Right kidney (tissue), 1 donor: ENCODE measurements around the gene WDR93.
"Not testable (repeated sequence)": the region's sequence is repeated elsewhere in the genome, so short reads cannot be mapped to it uniquely, and the experiment has no call there.

ENCODE experiments used
- DNase-seq: peaks from one replicate; pipeline ENCODE4 v3.0.0-alpha.2; 2016

The WDR93 gene

DNA sequence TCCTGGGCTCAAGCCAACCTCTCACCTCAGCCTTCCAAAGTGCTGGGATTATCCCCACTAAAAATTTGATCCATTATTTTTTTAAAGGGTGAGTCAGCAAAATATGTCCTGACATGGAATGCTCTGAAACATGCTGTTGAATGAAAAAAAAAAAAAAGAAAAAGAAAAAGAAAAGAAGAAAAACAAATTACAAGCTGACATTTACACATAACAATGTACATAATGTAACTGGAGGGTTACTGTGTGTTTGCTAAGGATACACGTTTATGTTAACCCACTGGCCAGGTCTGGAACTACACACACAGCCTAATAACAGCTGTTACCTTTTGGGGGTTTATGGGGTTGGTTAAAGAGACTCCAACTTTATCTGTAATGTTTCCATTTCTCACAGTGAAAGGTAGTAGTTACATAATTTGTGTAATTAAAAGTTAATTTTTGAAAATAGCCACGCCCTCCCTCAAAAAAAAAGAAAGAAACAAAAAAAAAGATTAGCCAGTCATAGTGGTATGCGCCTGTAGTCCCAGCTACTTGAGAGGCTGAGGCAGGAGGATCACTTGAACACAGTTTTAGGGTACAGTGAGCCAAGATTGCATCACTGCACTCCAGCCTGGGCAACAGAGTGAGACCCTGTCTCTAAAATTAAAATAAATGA is 82.4 kb downstream of the WDR93 start:
- no peak for DNase-seq

DNA sequence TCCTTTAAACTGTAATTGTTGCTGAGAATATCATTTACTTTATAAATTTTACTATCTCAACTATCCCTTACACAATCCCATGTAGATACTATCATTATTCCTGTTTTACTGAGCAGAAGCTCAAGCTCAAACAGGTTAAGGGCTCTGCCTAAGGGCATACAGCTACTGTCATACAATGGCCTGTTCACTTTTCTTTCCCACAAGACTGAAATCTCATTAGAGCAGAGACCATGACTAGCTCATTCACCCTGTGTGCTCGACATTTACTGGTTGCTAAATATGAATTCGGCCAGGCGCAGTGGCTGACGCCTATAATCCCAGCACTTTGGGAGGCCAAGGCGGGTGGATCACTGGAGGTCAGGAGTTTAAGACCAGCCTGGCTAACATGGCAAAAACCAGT is 83.9 kb downstream of the WDR93 start:
- no peak for DNase-seq

DNA sequence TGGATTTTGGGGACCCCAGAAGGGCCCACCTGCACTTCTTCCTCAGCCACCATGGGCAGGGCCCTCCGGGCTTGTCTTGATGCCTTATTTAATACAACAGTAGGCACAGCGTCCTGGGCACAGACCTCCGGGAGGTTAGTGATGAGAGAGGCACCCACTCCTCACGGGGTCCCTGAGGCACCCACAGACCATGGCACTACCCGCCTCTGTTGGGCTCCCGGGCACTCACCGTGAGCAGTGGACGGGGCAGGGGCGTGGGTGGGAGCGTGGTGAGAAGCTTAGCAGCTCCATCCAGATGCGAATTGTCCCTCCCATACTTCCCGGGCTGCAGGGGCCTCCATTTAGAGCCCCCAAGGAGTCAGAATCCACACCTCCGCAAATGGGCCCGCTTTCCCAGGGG is 85.2 kb downstream of the WDR93 start:
- no peak for DNase-seq

DNA sequence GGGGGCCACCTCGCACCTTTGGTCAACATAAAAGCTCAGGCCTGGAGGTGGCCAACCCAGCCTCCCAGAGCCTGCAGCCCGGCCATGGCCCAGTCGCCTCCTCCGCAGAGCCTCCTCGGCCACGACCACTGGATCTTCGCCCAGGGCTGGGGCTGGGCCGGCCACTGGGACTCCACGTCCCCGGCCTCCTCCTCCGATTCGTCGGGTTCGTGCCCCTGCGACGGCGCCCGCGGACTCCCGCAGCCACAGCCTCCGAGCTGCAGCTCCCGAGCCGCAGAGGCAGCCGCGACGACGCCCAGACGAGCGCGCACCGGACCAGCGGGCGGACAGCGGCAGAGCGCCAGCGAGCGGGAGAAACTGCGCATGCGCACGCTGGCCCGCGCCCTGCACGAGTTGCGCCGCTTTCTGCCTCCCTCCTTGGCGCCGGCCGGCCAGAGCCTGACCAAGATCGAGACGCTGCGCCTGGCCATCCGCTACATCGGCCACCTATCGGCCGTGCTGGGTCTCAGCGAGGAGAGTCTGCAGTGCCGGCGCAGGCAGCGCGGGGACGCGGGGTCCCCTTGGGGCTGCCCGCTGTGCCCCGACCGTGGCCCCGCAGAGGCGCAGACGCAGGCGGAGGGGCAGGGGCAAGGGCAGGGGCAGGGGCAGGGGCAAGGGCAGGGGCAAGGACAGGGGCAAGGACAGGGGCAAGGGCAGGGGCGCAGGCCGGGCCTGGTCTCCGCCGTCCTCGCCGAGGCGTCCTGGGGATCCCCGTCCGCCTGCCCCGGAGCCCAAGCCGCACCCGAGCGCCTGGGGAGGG is 85.9 kb downstream of the WDR93 start, which contains the start of gene MESP2:
TSS of gene MESP2 (plus strand) at position 59 of the 799 bp plus-strand sequence. CDS start at position 85, 26 bp downstream.
- DNase-seq: peak; percentile 84

DNA sequence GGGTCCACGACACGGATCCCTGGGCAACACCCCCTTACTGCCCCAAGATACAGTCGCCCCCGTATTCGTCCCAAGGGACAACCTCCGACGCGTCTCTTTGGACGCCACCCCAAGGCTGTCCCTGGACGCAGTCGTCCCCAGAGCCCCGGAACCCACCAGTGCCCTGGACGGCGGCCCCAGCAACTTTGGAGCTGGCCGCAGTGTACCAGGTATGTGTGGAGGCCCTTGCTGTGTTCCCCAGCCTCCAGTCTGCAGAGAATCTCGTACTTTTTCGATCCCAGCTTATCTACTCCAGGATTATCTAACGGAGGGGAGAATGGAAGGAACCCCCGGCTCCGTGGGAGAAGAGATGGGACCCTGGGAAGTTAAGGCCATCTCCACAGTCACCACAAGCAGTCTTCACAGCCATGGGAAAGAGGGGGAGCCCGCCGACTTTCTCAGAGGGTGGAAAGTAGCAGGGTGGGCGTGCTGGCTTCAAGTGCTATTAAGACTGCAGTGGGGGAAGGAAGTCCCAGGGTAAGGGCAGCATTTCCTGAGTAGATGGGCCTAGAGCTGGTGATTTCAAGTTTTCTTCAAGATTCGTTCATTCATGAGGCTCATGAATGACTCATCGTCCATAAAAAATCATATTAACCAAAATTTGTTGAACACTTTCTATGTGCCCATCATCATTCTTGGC is 86.6 kb downstream of the WDR93 start:
- no peak for DNase-seq

DNA sequence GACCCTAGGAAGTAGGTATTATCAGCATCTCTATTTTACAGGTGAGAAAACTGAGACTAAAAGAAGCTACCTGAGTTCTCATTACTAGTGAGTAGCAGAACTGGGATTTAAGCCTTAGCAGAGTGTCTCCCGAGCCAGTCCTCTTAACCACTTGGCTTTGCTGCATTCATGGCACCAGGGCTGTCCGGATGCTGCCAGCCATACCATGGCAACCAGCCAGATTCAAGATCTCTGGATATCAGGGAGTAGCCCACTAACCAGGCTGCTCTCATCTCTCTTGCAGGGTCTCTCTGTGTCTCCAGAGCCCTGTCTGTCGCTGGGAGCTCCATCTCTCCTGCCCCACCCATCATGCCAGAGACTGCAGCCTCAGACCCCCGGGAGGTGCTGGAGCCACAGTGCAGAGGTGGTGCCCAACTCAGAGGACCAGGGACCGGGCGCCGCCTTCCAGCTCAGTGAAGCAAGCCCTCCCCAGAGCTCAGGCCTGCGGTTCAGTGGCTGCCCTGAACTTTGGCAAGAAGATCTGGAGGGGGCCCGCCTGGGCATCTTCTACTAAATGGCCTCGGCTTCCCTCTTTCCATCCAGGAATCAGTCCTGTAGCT is 87.3 kb downstream of the WDR93 start:
- DNase-seq: no peak

DNA sequence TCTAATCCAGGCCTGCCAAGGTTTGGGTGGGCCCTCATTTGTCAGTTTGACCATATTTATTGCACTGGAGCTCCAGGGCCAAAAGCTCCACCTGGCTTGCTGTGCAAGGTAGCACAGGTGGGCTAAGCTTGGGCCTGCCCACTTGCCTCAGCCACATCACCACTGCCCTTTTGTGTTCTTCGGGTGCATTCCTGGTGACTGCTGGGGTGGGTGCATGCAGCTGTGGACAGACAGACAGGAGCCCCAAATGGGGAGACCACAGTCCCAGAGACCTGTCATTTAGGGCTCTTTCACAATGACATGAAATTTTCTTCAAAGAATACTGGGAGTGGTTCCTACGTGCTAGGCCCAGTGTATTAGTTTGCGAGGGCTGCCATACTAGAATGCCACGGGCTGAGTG is 88.2 kb downstream of the WDR93 start:
- DNase-seq: no peak

DNA sequence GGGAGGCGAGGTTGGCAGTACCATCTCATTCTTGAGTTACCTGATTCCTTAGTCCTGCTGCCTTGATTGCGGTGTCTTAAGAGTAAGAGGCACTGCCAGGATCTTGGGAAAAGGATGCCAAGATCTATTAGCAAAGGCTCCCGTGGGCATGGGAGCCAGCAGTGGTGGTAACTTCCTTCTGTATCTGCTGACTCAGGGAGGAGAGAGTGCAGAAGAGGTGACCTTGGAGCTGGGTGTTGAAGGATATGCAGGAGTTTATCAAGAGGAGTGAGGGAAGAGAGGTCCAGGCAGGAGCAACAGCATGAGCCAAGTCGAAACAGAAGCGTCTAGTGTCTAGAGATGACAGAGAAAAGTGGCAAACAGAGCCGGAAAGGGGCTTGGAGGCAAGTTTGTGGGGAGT is 90.0 kb downstream of the WDR93 start:
- DNase-seq: no peak

DNA sequence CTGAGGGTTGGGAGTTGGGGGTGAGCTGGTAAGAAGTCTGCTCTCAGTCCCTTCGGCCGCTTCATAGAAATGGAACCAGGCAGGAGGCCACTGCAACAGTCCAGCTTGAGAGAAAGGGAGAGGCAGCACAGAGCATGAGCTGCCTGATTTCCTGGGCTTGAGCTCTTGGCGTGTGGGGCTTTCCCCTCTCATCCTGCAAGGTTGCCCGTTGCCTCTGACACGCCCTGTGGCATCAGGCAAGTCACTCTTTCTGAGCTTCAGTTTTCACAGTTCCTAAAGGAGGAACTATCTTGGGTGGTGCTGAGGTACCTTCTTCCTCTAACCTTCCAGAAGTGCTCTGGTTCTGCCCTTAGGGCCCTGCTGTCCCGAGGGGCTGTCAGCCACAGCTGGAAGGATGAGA is 90.4 kb downstream of the WDR93 start:
- DNase-seq: no peak

DNA sequence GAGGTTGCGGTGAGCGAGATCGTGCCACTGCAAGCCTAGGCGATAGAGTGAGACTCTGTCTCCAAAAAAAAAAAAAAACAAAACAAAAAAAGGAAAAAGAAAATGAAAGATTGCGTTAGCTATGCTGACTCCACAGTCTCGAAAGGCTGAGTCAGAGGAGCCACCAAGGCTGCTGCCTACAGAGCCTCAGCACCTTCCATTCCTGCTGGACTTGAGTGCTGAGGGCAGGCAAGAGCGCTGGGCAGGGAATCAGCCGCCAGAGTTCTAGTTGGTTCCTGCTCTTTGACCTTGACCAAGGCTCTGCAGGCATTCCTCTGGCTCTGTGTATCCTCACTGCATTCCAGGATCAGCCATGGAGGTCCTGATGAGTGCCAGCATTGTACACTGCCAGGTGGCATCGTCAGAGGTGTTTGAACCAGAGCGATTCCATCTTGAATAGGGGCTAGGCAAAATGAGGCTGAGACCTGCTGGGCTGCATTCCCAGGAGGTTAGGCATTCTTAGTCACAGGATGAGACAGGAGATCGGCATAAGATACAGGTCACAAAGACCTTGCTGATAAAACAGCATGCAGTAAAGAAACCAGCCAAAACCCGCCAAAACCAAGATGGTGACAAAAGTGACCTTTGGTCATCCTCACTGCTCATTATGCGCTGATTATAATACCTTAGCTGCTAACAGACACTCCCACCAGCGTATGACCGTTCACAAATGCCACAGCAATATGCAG is 91.4 kb downstream of the WDR93 start:
- no peak for DNase-seq

DNA sequence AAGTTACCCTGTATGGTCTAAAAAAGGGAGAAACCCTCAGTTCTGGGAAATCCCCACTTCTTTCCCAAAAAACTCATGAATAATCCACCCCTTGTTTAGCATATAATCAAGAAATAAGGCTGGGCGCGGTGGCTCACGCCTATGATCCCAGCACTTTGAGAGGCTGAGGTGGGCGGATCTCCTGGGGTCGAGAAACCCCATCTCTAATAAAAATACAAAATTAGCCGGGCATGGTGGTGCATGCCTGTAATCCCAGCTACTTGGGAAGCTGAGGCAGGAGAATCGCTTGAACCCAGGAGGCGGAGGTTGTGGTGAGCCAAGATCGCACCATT is 92.0 kb downstream of the WDR93 start:
- DNase-seq: not testable (repeated sequence)

DNA sequence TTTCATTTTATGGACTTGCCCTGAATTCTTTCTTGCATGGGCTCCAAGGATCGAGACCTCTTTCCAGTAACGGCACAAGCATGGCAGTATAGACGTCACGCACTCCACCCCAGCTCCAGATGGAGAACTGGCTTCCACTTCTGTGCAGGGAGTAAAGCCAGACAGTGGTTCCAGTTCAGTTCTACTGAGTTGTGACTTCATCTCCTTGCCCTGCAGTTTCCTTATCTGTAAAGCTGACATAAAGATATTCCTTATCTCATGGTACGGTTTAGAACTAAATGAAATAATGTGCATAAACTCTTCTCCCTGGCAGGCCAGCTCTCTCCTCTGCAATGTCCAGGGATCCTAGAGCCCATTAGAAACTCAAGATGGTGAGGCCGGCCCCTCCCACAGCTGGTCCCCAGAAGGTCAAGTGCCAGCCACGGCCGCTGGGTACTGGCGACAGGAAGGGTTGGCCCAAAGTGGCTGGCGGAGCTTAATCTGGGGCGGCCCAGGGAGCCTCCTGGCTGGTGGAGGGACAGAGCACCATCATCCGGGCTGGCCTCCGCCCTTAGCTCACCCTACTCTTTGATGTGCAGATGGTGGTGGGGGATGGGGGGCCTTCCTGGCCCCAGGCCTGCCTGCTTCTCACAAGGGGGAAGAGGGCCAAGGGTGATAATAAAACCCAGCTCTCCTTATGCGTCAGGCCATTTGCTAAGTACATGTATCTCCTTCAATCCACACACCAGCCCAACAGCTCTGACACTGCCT is 92.7 kb downstream of the WDR93 start:
- DNase-seq: no peak

DNA sequence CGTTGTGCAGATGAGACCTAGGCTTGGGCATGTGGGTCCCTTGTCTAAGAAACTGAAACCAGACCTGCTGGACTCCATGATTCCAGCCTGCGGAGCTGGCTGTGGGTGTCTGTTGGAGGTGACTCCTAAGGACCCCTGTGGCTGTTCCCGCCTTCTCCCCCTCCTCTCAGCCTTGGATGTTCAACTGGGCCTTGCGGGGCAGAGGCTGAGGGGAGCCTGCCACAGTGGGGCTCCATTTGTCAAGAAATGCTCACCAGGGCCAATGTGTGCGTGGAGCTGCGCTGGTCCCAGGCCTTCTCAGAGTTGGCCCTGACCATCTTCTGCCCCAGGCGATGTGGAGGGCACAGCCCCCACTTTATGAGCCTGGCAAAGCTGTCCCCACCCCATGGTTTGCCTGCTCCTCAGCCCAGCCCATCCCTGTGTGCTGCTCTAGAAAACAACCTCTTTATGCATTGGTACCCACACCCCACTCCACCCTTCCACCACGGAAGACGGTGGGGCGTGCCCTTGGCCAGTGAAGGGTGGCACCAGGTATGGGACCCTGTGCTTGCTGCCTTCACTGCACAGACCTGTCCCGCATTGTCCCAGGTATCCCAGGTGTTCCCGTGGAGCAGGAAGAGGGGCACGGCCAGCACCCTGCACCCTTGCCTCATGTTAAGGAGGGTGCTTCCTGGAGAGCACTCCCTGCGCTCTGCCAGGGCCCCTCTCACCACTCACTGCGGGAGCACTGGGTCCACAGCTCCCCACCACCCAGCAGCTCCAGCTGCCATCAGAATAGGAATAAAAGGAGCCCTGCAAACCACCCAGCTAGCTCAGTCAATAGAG is 93.5 kb downstream of the WDR93 start:
- DNase-seq: no peak

DNA sequence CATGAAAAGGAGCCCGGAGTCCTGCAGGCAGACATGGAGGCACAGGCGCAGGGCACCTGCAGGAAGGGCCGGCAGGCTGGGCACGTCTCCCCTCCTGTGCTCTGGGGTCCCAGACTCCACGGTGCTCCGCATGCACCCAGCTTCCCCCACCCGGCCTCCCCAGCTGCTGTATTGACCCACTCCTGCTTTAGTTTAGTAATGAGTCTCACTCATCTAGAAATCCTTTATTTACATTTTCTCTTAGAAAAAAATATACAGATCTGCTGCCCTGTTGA is 94.0 kb downstream of the WDR93 start:
- DNase-seq: no peak

DNA sequence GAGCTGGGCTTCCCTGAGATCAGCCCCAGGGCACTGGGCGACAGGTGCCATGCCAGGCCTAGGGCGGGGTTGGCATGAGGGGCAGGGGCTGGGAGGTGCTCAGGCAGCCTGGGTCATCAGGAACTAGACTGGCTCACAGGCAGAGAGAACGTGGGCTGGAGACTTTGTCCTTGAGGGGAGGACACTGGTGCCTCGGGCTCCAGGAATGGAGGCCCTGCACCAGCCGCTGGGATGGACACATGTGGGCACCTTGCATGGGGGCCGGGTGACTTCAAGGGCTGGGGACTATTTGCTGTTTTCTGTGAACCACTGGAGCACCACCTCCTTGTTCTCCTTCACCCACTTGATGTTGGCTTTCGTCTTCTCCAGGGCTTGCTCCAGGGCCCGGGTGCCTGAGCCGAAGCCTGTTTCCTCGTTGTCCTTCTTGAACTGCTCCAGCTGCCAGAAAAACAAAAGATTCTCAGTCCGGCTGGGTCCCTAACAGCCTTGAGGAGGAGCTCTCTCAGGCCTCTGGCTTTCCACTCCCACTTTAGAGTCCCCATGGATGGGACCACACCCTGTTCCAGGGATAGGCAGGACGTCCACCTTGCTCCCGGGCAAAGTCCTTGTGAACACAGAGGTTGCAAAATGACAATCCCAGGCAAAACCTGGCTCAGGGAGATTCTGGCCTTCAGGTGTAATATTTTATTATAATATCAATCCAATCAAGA is 94.6 kb downstream of the WDR93 start:
- DNase-seq: no peak

DNA sequence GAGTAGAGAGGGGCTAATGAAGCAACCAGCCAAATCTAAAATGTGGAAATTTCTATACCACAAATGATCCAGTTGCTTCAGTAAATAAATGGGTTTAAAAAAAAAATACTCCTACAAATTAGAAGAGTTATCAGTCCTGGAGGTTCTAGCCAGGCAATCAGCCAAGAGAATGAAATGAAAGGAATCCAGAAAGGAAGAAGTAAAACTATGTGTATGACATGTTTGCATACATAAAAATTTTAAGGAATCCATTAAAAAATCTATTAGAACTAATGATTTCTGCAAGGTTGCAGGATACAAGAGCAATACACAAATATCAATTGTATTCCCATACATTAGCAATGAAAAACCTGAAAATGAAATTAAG is 95.1 kb downstream of the WDR93 start:
- DNase-seq: no peak

DNA sequence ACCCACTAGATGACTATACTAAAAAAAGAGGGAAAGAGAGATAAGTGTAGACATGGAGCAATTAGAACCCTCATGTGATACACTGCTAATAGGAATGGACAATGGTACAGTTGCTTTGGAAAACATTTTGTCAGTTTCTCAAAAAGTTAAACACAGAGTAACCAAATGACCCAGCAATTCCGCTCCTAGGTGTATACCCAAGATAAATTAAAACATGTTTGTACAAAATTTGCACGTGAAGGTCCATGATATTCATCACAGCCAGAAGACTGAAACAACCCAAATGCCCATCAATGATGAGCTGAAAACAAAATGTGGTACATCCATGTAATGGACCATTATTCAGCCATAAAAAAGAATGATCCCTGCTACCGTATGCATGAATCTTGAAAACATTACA is 97.3 kb downstream of the WDR93 start:
- no peak for DNase-seq

DNA sequence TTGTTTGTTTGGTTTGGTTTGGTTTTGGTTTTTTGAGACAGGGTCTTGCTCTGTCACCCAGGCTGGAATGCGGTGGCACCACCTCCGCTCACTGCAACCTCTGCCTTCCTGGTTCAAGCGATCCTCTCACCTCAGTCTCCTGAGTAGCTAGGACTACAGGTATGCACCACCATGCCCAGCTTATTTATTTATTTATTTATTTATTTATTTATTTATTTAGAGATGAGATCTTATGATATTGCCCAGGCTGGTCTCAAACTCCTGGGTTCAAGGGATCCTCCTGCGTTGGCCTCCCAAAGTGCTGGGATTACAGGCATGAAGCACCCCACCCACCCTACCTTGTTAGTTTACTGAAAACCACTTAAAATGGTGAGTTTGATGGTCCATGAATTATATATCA is 98.0 kb downstream of the WDR93 start:
- not testable (repeated sequence) for DNase-seq

DNA sequence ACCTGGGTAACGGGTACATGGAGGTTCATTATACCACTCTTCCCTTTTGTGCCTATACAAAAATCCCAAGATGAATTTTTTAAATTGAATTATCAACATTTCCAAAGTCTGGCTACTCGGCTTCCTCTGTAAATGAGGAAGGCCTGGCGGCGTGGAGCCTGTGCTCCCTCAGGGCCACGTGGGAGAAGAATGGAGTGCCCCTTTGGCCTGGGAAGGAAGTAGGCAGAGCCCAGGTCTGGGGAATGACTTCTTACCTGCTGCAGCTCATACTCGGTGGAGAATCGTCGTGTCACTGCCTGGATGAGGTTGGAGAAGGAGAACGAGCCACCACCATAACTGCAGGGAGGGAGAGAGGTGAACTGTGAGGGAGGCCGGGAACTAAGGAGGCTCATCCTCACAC is 99.6 kb downstream of the WDR93 start:
- DNase-seq: no peak

DNA sequence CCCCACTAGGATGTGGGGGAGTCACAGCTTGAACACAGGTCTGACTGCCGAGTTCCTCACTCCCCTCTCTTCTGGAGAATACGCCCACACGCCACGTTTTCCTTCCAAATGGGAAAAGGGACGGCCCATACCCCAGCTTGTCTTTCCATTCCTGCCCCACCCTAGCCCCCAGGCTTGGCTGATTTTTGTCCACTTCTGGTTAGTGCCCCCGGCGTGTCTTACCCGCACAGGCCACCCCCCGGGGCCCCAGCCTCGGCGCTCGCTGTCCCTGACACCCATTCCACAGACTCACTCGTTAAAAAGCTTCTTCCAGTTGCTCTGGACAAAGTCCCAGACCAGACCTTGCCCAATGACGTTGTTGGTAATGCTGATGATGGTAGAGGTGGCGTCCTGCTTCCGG is 100.0 kb downstream of the WDR93 start:
- DNase-seq: no peak
